ENCODE results near the gene PRKCQ.

The PRKCQ gene

DNA sequence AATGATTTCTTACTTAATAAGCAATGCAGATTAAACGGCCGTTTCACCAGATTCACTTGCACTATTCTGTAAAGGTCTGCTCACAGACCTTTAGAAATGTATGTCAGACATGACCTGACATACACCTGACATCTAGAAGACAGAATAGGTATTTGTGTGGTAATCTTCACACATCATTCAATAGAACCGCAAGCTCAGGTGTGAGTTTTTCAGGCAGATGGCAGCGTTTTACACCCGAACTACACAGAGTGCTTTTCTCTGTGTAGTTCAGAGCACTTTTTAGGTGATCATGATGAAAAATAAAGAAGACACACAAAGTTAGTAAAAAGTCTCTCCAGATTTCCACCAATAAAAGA, 63.2 kb downstream of the PRKCQ start:
- H3K79me2 ChIP-seq (ENCODE audit: insufficient read depth, low read length): no peaks in the 10 kb centered on the region
- H3K27me3 ChIP-seq (ENCODE audit: low read length): no peaks in the 10 kb centered on the region
- H3K4me3 ChIP-seq (ENCODE audit: insufficient read depth, low read length, poor library complexity, severe bottlenecking): no peak overlapping the region
- H4K20me1 ChIP-seq (ENCODE audit: low read depth, low read length): no peaks in the 10 kb centered on the region
- no peaks in the 10 kb centered on the region for H3F3A ChIP-seq (ENCODE audit: insufficient read depth)
- no peaks in the 10 kb centered on the region for H3K9me2 ChIP-seq (replicated peaks; ENCODE audit: insufficient read depth, low read length)
- no peaks in the 10 kb centered on the region for H3K36me3 ChIP-seq (ENCODE audit: low read length)
- H3K27ac ChIP-seq (ENCODE audit: low read depth, low read length): no peak overlapping the region
- no peak for TF ChIP-seq EZH2phosphoT487 (conservative IDR thresholded peaks at IDR 0.05; ENCODE audit: low read length)
- TF ChIP-seq, protein P1, sequence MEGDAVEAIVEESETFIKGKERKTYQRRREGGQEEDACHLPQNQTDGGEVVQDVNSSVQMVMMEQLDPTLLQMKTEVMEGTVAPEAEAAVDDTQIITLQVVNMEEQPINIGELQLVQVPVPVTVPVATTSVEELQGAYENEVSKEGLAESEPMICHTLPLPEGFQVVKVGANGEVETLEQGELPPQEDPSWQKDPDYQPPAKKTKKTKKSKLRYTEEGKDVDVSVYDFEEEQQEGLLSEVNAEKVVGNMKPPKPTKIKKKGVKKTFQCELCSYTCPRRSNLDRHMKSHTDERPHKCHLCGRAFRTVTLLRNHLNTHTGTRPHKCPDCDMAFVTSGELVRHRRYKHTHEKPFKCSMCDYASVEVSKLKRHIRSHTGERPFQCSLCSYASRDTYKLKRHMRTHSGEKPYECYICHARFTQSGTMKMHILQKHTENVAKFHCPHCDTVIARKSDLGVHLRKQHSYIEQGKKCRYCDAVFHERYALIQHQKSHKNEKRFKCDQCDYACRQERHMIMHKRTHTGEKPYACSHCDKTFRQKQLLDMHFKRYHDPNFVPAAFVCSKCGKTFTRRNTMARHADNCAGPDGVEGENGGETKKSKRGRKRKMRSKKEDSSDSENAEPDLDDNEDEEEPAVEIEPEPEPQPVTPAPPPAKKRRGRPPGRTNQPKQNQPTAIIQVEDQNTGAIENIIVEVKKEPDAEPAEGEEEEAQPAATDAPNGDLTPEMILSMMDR (IDR thresholded peaks at IDR 0.05; ENCODE audit: insufficient read depth, low read length, poor library complexity, severe bottlenecking): no peak
- H3K4me2 ChIP-seq (ENCODE audit: low read depth, low read length, poor library complexity, severe bottlenecking): no peak overlapping the region
- no peak overlapping the region for H3K9ac ChIP-seq (ENCODE audit: low read length)
- H2AFZ ChIP-seq (ENCODE audit: low read depth, low read length, severe bottlenecking): no peak overlapping the region
- 0 out of 2 replicates have a peak, but pooled peaks cover 3% of the 10 kb centered on the region for H3K9me3 ChIP-seq (ENCODE audit: insufficient read depth, low read length)

DNA sequence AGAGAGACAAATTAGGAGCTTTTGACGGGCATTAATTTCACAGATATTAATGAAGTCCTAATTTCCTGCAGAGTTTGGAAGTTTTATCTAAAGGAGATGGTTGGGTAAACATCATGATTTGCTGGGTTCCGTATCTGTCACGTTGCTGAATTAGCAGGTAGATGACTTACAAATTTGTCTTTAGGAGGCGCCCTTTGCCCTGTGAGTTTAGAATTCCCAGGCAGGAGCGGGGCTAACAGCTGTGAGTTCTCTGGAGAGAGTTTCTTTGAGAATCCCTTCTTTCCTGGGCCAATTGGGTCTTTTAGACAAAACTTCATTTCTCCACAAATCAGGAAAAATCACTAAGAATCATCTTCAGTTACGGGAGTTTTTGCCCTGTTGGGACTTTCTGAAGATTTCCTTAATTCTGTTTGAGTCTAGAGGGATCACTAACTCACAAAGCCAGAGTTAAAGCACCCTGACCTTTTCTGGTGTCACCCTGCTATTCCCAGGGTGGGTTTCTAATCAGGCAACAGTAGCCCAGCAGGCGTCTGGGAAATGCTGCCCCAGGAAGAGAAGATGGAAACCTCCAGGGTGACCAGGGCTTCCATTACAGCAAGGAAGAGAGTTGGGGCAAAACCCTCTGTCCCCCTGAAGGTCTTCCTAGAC, 63.7 kb downstream of the PRKCQ start:
- H3K36me3 ChIP-seq (ENCODE audit: low read length): no peaks in the 10 kb centered on the region
- no peaks in the 10 kb centered on the region for H3F3A ChIP-seq (ENCODE audit: insufficient read depth)
- no peak overlapping the region for H2AFZ ChIP-seq (ENCODE audit: low read depth, low read length, severe bottlenecking)
- no peak overlapping the region for H3K4me2 ChIP-seq (ENCODE audit: low read depth, low read length, poor library complexity, severe bottlenecking)
- no peaks in the 10 kb centered on the region for H3K9me2 ChIP-seq (replicated peaks; ENCODE audit: insufficient read depth, low read length)
- no peaks in the 10 kb centered on the region for H3K79me2 ChIP-seq (ENCODE audit: insufficient read depth, low read length)
- H3K27me3 ChIP-seq (ENCODE audit: low read length): no peaks in the 10 kb centered on the region
- no peak overlapping the region for H3K4me3 ChIP-seq (ENCODE audit: insufficient read depth, low read length, poor library complexity, severe bottlenecking)
- H3K9ac ChIP-seq (ENCODE audit: low read length): no peak overlapping the region
- H3K27ac ChIP-seq (ENCODE audit: low read depth, low read length): no peak overlapping the region
- 0 out of 2 replicates have a peak, but pooled peaks cover 4% of the 10 kb centered on the region for H3K9me3 ChIP-seq (ENCODE audit: insufficient read depth, low read length)
- no peaks in the 10 kb centered on the region for H4K20me1 ChIP-seq (ENCODE audit: low read depth, low read length)
- no peak for TF ChIP-seq EZH2phosphoT487 (conservative IDR thresholded peaks at IDR 0.05; ENCODE audit: low read length)
- TF ChIP-seq, protein P1 (IDR thresholded peaks at IDR 0.05; ENCODE audit: insufficient read depth, low read length, poor library complexity, severe bottlenecking): no peak

DNA sequence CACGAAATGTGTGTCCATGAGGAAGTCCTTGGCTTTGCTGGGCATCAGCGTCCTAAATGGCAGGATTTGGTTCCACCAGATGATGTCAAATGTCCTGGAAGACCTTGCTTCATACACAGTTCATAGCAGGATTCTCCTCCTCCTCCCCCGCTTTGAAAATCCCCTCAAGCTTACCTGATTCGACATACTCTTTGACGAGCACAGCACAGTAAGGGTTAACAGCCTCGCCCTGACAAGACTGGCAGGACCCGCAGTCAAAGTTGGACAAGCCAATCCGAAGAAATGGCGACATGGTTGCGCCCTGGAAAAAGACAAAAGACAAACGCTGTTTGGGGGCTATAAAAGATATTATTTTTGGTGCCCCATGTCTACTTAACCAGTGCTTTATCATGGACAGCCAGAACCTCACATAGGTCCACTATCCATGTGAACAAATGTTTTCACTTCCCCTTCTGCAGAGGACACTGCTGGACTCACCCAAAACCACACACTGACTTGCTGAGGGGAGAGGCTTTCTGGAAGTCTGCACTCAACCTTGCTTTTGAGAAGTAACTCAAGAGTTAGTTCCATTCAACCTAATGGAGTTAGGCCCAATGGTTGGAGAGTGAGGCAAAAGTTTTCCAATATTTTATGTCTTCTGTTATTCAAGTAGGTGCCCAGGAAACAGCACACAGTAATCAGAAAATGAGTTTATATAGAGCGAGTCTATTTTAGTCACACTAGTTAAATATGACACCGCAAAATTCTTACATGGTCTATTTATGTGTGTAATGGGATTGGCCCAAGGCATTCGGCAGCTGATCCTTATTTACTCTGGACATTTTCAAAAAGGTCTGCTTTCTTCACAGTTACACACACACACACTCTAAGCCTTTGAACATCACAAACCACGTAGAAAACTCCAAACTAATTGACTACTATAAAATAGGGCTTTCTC, 65.0 kb downstream of the PRKCQ start:
- no peaks in the 10 kb centered on the region for H3K27me3 ChIP-seq (ENCODE audit: low read length)
- H2AFZ ChIP-seq (ENCODE audit: low read depth, low read length, severe bottlenecking): no peak overlapping the region
- no peak overlapping the region for H3K4me2 ChIP-seq (ENCODE audit: low read depth, low read length, poor library complexity, severe bottlenecking)
- H4K20me1 ChIP-seq (ENCODE audit: low read depth, low read length): no peaks in the 10 kb centered on the region
- no peak overlapping the region for H3K27ac ChIP-seq (ENCODE audit: low read depth, low read length)
- H3K79me2 ChIP-seq (ENCODE audit: insufficient read depth, low read length): no peaks in the 10 kb centered on the region
- H3K9ac ChIP-seq (ENCODE audit: low read length): no peak overlapping the region
- H3K4me3 ChIP-seq (ENCODE audit: insufficient read depth, low read length, poor library complexity, severe bottlenecking): no peak overlapping the region
- 0 out of 2 replicates have a peak, but pooled peaks cover 9% of the 10 kb centered on the region for H3K9me3 ChIP-seq (ENCODE audit: insufficient read depth, low read length)
- no peaks in the 10 kb centered on the region for H3K9me2 ChIP-seq (replicated peaks; ENCODE audit: insufficient read depth, low read length)
- H3F3A ChIP-seq (ENCODE audit: insufficient read depth): no peaks in the 10 kb centered on the region
- no peaks in the 10 kb centered on the region for H3K36me3 ChIP-seq (ENCODE audit: low read length)
- TF ChIP-seq, protein P1 (IDR thresholded peaks at IDR 0.05; ENCODE audit: insufficient read depth, low read length, poor library complexity, severe bottlenecking): no peak
- no peak for TF ChIP-seq EZH2phosphoT487 (conservative IDR thresholded peaks at IDR 0.05; ENCODE audit: low read length)
